Suprapubic skin (tissue), 4 donors: ENCODE measurements around the gene PGK1. TPM values are rescaled to one million over a fixed set of nuclear protein-coding genes. Genes with fewer than 3 reads are reported as not detected.

Source experiments
- DNase-seq, 2 donors: peaks; one replicate each; pipeline ENCODE4 v3.0.0-alpha.2; 2019; ENCODE audit warnings: low spot score in 2 of 2
- H3K27ac ChIP-seq: fragments of 200-600 bp; sonication (generic); one replicate; pipeline ENCODE4 v1.5.1; 2019
- H3K27me3 ChIP-seq: fragments of 200-600 bp; sonication (generic); one replicate; pipeline ENCODE4 v1.5.1; 2019
- H3K36me3 ChIP-seq: fragments of 200-600 bp; sonication (generic); one replicate; pipeline ENCODE4 v1.5.1; 2019
- H3K4me1 ChIP-seq: fragments of 200-600 bp; sonication (generic); one replicate; pipeline ENCODE4 v1.5.1; 2019
- H3K4me3 ChIP-seq: fragments of 200-600 bp; sonication (generic); one replicate; pipeline ENCODE4 v1.5.1; 2019; ENCODE audit warnings: mild to moderate bottlenecking
- H3K9me3 ChIP-seq: fragments of 200-600 bp; sonication (generic); one replicate; pipeline ENCODE4 v1.5.1; 2019
- CTCF ChIP-seq, 2 donors: fragments of 200-600 bp in 1 of 2; fragments of 450-650 bp in 1 of 2; sonication (generic) in 1 of 2; IDR thresholded peaks; one replicate each; pipeline ENCODE4 v1.5.1; 2016 to 2019; ENCODE audit warnings: antibody characterized with exemption in 2 of 2, mild to moderate bottlenecking in 1 of 2, moderate library complexity in 1 of 2
- EP300 ChIP-seq: sonication (generic); formaldehyde crosslinking; IDR thresholded peaks from one replicate; pipeline ENCODE4 v1.6.1; 2017; ENCODE audit warnings: antibody characterized with exemption
- POLR2A ChIP-seq, 2 donors: fragments of 450-650 bp; IDR thresholded peaks; one replicate each; pipeline ENCODE4 v1.6.1; 2017; ENCODE audit warnings: antibody characterized with exemption in 2 of 2, mild to moderate bottlenecking in 2 of 2, moderate library complexity in 2 of 2
- POLR2AphosphoS5 ChIP-seq, 3 donors: sonication (generic); formaldehyde crosslinking; IDR thresholded peaks; one replicate each; pipeline ENCODE4 v1.6.1; 2017; ENCODE audit warnings: antibody characterized with exemption in 3 of 3
- WGBS: methylation state at CpG from one replicate; pipeline ENCODE4 v1.1.5; 2018; 5-methylcytosine and 5-hydroxymethylcytosine counted together
- total RNA-seq, 4 donors: library from RNA; depleted of rRNA; stranded (reverse); fragments of >200 nt; gene quantifications; one replicate each; pipeline ENCODE4 v1.1.0, GENCODE V29; 2016

The PGK1 gene
- total RNA-seq, 4 donors from 2014 or later, result 147 to 193 (median 170) TPM

GRCh38 chrX:78165425-78165824 is 61.4 kb downstream of the PGK1 start:
- H3K36me3 ChIP-seq, result no peaks in the 10 kb centered on the region
- TF ChIP-seq POLR2AphosphoS5 (IDR thresholded peaks at IDR 0.05) (no peak), POLR2A (IDR thresholded peaks at IDR 0.05) (no peak), EP300 (no peak), CTCF (IDR thresholded peaks at IDR 0.05) (no peak)
- no peak overlapping the region for H3K27ac ChIP-seq
- no peak for DNase-seq
- WGBS, result 83% methylated on average over 1 of the region's 1 CpG
- H3K4me1 ChIP-seq, result no peaks in the 10 kb centered on the region
- H3K9me3 ChIP-seq, result no peaks in the 10 kb centered on the region
- no peaks in the 10 kb centered on the region for H3K27me3 ChIP-seq
- no peak overlapping the region for H3K4me3 ChIP-seq

- TF ChIP-seq EP300 (no peak), CTCF (IDR thresholded peaks at IDR 0.05) (no peak), POLR2AphosphoS5 (IDR thresholded peaks at IDR 0.05) (no peak), POLR2A (IDR thresholded peaks at IDR 0.05) (no peak)
- no peaks in the 10 kb centered on the region for H3K4me1 ChIP-seq
- H3K27ac ChIP-seq, result no peak overlapping the region
- no peaks in the 10 kb centered on the region for H3K36me3 ChIP-seq
- no peaks in the 10 kb centered on the region for H3K9me3 ChIP-seq
- H3K4me3 ChIP-seq, result no peak overlapping the region
- DNase-seq, result no peak
- H3K27me3 ChIP-seq, result no peaks in the 10 kb centered on the region
Measured at GRCh38 chrX:78168065-78168464, 64.0 kb downstream of the PGK1 start.

Other genes with a start within 250 kb of the PGK1 start
- gene MAGT1, start 208.8 kb upstream of the PGK1 start, total RNA-seq, result 10 to 100 TPM; 30.8 to 45.5 (median 38.5) TPM
- 100 to 1,000 TPM; 215 to 403 (median 330) TPM for gene COX7B, start 204.8 kb upstream of the PGK1 start, total RNA-seq
- 10 to 100 TPM; 19.9 to 33.2 (median 26.8) TPM for gene ATP7A, start 193.6 kb upstream of the PGK1 start, total RNA-seq
- gene PGAM4, start 134.6 kb upstream of the PGK1 start, total RNA-seq, result not detected
- gene TAF9B, start 35.4 kb downstream of the PGK1 start, total RNA-seq, result 10 to 100 TPM in 2 of 4 donors, 1 to 10 TPM in 2; 8.9 to 14.2 (median 10.7) TPM
- 1 to 10 TPM; 1.1 to 3.7 (median 2.1) TPM for gene CYSLTR1, start 223.4 kb downstream of the PGK1 start, total RNA-seq